Measurements from ENCODE around the gene SMARCA4.

The SMARCA4 gene

GRCh38 chr19:10988380-10988779 lies 27.6 kb downstream of the SMARCA4 start:
- Histone ChIP-seq H3K9me2 (ENCODE audit: low read depth, low read length) (no peaks in the 10 kb centered on the region), H2AFZ (ENCODE audit: low read length) (no peak overlapping the region), H3K27me3 (ENCODE audit: insufficient read depth, low read length) (no peaks in the 10 kb centered on the region), H4K20me1 (ENCODE audit: insufficient read depth, low read length) (no peaks in the 10 kb centered on the region), H3K9me3 (ENCODE audit: low read length) (no peaks in the 10 kb centered on the region), H3K79me2 (ENCODE audit: insufficient read depth, low read length) (peaks cover 26% of the 10 kb centered on the region), H3K4me1 (ENCODE audit: insufficient read depth, low read length, severe bottlenecking) (no peaks in the 10 kb centered on the region), H3K27ac (ENCODE audit: low read depth, low read length, poor library complexity, severe bottlenecking) (no peak overlapping the region), H3K4me2 (ENCODE audit: low read length) (no peak overlapping the region), H3K36me3 (ENCODE audit: insufficient read depth, low read length) (peaks cover 95% of the 10 kb centered on the region), H3K9ac (ENCODE audit: low read length) (no peak overlapping the region), H3K4me3 (ENCODE audit: low read depth, low read length, poor library complexity, severe bottlenecking) (no peak overlapping the region), H3F3A (ENCODE audit: insufficient read depth, low read length) (no peaks in the 10 kb centered on the region)
- TF ChIP-seq CTCF (IDR thresholded peaks at IDR 0.05; ENCODE audit: low read length), result no peak
- TF ChIP-seq EZH2 (IDR thresholded peaks at IDR 0.05; ENCODE audit: borderline replicate concordance, low read length), result no peak

- Histone ChIP-seq H3K27ac (ENCODE audit: low read depth, low read length, poor library complexity, severe bottlenecking) (no peak overlapping the region), H3K4me3 (ENCODE audit: low read depth, low read length, poor library complexity, severe bottlenecking) (no peak overlapping the region), H4K20me1 (ENCODE audit: insufficient read depth, low read length) (no peaks in the 10 kb centered on the region), H3K9me3 (ENCODE audit: low read length) (no peaks in the 10 kb centered on the region), H2AFZ (ENCODE audit: low read length) (no peak overlapping the region), H3K4me2 (ENCODE audit: low read length) (no peak overlapping the region), H3K9ac (ENCODE audit: low read length) (no peak overlapping the region), H3K27me3 (ENCODE audit: insufficient read depth, low read length) (no peaks in the 10 kb centered on the region), H3K36me3 (ENCODE audit: insufficient read depth, low read length) (peaks cover 94% of the 10 kb centered on the region), H3K9me2 (ENCODE audit: low read depth, low read length) (no peaks in the 10 kb centered on the region), H3F3A (ENCODE audit: insufficient read depth, low read length) (no peaks in the 10 kb centered on the region), H3K79me2 (ENCODE audit: insufficient read depth, low read length) (peaks cover 20% of the 10 kb centered on the region), H3K4me1 (ENCODE audit: insufficient read depth, low read length, severe bottlenecking) (no peaks in the 10 kb centered on the region)
- TF ChIP-seq CTCF (IDR thresholded peaks at IDR 0.05; ENCODE audit: low read length) (no peak), EZH2 (IDR thresholded peaks at IDR 0.05; ENCODE audit: borderline replicate concordance, low read length) (no peak)
Measured at GRCh38 chr19:10988921-10989320, 28.1 kb downstream of the SMARCA4 start.

GRCh38 chr19:10991076-10991475 lies 30.2 kb downstream of the SMARCA4 start:
- no peak overlapping the region for H2AFZ ChIP-seq (ENCODE audit: low read length)
- no peak overlapping the region for H3K4me2 ChIP-seq (ENCODE audit: low read length)
- no peaks in the 10 kb centered on the region for H3K4me1 ChIP-seq (ENCODE audit: insufficient read depth, low read length, severe bottlenecking)
- H3K9me2 ChIP-seq (ENCODE audit: low read depth, low read length), result no peaks in the 10 kb centered on the region
- peaks cover 94% of the 10 kb centered on the region for H3K36me3 ChIP-seq (ENCODE audit: insufficient read depth, low read length)
- no peak overlapping the region for H3K9ac ChIP-seq (ENCODE audit: low read length)
- no peak for TF ChIP-seq CTCF (IDR thresholded peaks at IDR 0.05; ENCODE audit: low read length)
- no peak for TF ChIP-seq EZH2 (IDR thresholded peaks at IDR 0.05; ENCODE audit: borderline replicate concordance, low read length)
- no peaks in the 10 kb centered on the region for H3K9me3 ChIP-seq (ENCODE audit: low read length)
- H3K4me3 ChIP-seq (ENCODE audit: low read depth, low read length, poor library complexity, severe bottlenecking), result no peak overlapping the region
- H4K20me1 ChIP-seq (ENCODE audit: insufficient read depth, low read length), result no peaks in the 10 kb centered on the region
- H3K79me2 ChIP-seq (ENCODE audit: insufficient read depth, low read length), result no peaks in the 10 kb centered on the region
- H3F3A ChIP-seq (ENCODE audit: insufficient read depth, low read length), result no peaks in the 10 kb centered on the region
- no peaks in the 10 kb centered on the region for H3K27me3 ChIP-seq (ENCODE audit: insufficient read depth, low read length)
- no peak overlapping the region for H3K27ac ChIP-seq (ENCODE audit: low read depth, low read length, poor library complexity, severe bottlenecking)

Data from OCI-LY1 (cell line).